NT2/D1 (cell line): ENCODE results near the gene GBF1.

Source experiments
- SUZ12 ChIP-seq: IDR thresholded peaks from 2 replicates; pipeline ENCODE4 v1.6.1; 2011; ENCODE audit not compliant: insufficient read length, insufficient read depth; ENCODE audit errors: extremely low read depth
- YY1 ChIP-seq: IDR thresholded peaks from 2 replicates; pipeline ENCODE4 v1.6.1; 2011; ENCODE audit not compliant: insufficient read length, insufficient read depth
- ZNF274 ChIP-seq: IDR thresholded peaks from 2 replicates; pipeline ENCODE4 v1.6.1; 2011; ENCODE audit warnings: mild to moderate bottlenecking, low read depth, low read length

DNA sequence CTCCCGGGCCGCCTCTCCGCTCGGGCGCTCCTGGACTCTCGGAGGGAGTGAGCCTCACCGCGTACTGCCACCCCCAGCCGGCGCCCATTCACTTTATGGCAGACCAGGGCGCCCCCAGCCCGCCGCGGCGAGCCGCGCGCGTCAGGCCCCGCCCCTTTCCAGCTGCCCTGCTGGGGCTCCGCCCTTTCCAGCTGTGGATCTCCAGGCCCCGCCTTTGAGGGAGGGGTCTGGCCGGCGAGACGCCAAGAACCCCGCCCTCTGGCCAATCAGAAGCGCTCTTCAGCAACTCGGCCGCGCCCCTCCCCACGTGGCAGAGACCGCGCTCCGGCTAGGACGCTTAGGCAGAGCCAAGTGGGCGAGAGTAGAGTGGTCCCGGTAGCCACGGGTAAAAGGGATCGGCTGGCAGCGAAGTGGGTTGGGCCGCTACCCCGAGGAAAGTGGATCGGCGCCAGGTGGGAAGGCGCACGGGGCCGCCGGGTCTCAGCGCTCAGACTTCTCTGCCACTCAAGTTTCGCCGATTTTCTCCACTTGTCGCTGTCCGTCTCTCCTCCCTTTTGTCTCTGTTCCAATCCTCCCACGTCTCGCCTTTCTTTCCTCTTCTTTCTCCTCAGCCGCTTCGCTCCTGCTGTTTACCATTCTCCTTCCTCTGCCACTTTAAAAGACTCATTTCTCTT lies 3.8 kb upstream of the GBF1 start, which contains the start of gene PITX3:
- TF ChIP-seq ZNF274 (no peak), YY1 (no peak), SUZ12 (no peak)
